NCI-H1694 treated with DMSO at 0.1 percent for 48 hours (cell line): ENCODE results near the gene GTF3C1.
"Not testable (repeated sequence)": the region's sequence is repeated elsewhere in the genome, so short reads cannot be mapped to it uniquely, and the experiment has no call there.

Experiments used
- DNase-seq: peaks from one replicate; lab custom pipeline; 2025; lab: John Stamatoyannopoulos, UW

Gene GTF3C1

GRCh38 chr16:27462846-27463682 lies 86.6 kb downstream of the GTF3C1 start:
- DNase-seq, result no peak

DNA sequence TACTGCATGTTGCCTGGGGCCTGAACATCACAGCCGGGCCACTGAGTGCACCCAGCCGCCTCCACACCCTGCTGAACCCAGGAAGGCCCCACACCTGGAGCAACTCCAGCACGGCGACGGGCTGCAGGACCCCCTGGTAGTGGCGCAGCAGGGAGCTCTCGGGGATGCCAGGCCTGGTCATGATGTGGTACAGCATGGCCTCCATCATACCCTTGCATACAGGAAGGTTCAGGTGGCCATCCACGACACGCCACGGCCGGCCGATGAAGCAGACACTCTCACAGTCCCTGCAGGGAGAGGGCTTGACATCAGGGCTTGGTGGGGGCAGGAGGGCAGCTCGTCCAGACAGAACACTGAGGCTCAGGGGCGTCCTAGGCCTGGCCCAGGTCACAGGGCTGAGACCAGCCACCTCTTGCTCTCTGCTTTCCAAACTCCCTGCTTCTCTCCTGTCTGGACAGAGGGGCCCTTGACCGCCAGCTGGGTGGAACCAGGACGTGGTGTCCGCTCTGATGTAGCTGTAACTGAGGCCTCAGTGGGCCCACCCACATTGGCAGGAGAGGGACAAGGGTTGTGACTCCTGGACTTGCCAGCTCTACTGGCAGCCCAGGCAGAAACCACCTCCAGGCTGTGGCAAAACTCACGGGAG lies 87.4 kb downstream of the GTF3C1 start:
- DNase-seq, result no peak

DNA sequence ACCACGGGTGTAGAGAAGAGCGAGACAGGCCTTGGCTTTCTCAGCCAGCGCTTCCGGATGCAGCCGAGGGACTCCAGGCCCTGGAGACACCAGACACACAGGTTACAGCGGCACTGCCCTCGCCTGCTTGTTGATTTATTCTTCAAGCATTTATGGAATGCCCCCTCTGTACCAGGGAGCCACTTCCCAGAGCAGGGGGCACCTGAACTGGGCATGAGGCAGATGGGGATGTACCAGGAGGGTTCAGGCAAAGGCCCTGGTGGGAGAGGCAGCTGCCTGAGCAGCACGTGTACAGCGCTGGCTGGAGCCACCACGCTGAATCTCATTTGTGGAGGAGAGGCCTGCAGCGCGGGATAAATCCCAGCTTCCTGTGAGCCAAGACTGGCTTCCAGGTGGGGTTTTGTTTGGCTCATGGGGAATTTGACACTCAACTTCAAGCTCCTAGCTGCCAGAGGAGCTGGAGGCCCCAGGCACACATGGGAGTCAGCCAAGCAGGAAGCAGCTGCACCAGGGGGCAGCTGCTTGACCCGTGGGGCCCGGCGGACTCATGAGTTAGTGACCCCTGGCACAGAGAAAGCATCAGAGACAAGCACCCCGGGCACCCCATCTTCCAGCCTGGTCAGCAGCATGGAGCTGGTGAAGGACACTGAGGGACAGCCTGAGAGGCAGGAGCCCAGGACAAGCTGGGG lies 88.1 kb downstream of the GTF3C1 start:
- DNase-seq, result no peak

DNA sequence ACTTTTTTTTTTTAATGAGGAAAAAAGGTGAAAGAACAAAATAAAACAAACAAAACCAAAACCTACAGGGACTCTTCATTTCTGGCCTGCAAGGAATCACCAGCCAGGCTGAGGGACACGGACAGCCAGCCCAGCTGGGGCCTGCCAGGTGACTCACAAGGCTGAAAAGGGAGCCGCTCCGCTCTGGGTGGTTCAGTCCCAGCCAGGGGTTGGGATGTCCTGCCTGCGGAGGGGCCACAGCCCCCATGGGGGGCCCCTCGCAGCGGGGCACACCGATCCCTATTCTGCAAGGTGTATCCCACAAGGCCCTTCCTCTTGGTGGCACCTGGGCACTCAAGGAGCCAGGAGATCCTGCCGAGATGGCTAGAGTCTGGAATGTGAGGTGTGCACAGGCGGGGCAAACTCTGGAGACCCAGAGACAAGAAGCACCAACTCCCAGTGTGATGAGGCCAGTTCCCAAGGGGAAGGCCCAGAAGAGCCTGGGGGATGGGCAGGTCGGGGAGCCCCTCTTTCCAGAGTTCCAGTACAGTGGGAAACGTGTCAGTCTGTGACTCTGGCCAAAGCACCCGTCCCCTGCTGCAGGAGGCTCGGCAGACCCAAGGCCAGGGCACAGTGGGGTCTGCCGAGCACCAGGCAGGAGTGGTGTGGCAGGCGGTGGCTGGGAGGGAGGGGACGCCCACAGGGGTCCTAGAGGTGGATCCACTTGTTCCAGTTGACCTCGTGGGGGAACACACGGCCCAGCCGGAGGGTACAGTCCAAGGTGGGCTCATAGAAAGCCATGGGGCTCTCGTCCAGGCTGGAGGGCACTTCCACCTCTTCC lies 88.8 kb downstream of the GTF3C1 start:
- no peak for DNase-seq

DNA sequence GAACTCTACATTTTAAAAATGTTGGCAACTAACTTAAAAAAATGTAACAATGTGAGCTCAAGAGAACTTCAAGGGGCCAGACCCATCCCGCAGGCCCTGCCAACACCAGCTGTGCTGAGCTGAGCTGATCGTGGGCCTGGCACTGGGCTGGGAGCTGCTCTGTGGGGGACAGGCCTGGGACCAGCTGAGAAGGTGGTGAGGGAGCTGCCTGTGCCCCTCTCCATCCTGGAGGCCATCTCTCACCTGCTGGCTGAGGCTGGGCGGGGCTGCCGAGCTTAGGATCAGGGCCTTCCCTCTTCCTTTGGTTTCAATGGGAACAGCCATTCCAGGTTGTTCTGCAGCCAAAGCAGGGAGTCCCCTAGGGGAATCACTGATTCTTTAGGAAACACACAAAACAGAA lies 89.5 kb downstream of the GTF3C1 start:
- DNase-seq, result no peak

DNA sequence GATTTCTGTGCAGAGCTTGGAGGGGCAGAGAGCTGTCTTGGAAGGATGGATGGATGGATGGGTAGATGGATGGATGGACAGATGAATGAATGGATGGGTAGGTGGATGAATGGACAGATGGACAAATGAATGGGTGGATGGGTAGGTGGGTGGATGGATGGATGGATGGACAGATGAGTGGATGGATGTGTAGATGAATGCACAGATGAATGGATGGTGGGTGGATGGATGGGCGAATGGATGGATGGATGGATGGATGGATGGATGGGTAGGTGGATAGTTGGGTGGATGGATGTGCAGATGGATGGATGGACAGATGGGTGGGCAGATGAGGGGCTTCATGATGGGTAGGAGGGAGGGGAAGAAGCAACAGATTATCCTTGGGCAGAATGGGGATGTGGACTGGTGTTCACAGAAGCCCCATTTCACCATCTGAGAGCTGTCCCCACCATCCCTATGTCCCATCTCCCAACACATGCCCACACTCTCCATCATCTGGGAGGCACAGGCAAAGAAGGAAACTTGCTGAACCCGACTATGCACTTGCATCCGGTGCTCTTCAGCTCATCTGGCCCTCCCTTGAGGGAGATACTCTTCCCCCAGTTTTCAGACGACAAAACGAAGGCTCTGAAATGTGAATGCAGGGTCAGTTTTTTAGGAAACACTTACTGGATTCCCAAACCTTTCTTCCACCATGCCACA lies 90.6 kb downstream of the GTF3C1 start:
- DNase-seq, result no peak

- DNase-seq, result no peak
Observed at GRCh38 chr16:27458258-27458657, 91.5 kb downstream of the GTF3C1 start.

- DNase-seq, result not testable (repeated sequence)
Observed at GRCh38 chr16:27457605-27457900, 92.2 kb downstream of the GTF3C1 start.

DNA sequence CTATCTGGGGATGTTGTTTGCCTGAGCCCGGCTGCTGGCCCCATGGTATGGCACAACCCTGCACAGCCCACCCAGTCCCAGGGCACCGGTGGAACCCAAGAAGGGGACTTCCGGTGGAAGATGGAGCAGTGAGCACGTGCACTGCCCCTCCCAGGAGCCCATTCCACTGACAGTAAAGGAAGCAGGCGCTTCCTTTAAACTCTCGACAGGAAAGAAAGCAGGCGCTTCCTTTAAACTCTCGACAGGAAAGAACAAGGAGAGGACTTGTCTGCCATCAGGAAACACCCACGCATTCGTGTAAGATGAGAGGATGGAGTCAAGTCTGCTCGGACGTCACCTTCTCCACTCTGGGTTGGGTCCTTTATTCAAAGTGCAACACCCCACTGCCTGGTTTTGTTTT lies 94.0 kb downstream of the GTF3C1 start:
- DNase-seq, result no peak

GRCh38 chr16:27453494-27453825 lies 96.3 kb downstream of the GTF3C1 start:
- DNase-seq, result no peak

- DNase-seq, result no peak
Observed at GRCh38 chr16:27452569-27453493, 96.9 kb downstream of the GTF3C1 start.

- no peak for DNase-seq
Observed at GRCh38 chr16:27450196-27450549, 99.5 kb downstream of the GTF3C1 start.

DNA sequence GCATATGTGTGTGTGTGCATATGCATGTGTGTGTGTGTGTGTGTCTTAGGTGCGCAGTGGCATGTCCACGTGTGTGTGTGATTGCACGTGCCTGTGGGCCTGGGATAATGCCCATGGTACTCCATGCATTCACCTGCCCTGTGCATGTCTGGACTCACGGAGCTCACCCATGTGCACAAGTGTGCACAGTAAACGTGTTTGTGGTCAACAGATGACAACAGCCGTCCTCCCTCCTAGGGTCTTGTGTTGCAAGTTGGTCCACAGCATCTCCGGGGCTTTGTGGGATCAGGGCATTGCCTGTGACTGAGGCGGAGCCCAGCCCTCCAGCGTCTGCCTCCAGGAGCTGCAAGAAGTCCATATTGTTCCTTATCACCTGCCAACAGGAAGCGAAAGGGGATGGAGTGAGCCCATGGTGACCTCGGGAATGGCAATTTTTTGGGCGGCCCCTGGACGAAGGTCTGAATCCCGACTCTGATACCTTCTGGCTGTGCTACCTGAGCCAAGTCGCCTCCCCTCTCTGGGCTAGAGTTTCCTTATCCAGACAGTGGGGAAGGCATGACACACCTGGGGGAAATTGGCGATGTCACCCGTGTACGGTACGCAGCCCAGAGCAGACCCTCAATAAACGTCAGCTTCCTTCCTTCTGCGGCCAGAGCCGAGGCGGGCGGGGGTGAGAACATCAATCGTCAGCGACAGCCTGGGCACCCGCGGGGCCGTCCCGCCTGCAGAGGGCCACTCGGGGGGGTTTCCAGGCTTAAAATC lies 100.1 kb downstream of the GTF3C1 start:
- DNase-seq, result no peak

DNA sequence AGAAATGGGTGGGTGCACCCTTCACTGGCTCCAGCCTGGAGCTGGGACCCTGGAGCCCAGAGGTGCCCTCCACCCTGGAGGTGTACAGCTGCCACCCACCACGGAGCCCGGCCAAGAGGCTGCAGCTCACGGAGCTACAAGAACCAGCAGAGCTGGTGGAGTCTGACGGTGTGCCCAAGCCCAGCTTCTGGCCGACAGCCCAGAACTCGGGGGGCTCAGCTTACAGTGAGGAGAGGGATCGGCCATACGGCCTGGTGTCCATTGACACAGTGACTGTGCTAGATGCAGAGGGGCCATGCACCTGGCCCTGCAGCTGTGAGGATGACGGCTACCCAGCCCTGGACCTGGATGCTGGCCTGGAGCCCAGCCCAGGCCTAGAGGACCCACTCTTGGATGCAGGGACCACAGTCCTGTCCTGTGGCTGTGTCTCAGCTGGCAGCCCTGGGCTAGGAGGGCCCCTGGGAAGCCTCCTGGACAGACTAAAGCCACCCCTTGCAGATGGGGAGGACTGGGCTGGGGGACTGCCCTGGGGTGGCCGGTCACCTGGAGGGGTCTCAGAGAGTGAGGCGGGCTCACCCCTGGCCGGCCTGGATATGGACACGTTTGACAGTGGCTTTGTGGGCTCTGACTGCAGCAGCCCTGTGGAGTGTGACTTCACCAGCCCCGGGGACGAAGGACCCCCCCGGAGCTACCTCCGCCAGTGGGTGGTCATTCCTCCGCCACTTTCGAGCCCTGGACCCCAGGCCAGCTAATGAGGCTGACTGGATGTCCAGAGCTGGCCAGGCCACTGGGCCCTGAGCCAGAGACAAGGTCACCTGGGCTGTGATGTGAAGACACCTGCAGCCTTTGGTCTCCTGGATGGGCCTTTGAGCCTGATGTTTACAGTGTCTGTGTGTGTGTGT lies 100.9 kb downstream of the GTF3C1 start:
- no peak for DNase-seq

GRCh38 chr16:27447301-27447700 lies 102.4 kb downstream of the GTF3C1 start:
- DNase-seq, result no peak

GRCh38 chr16:27446721-27447120 lies 103.0 kb downstream of the GTF3C1 start:
- DNase-seq, result no peak

GRCh38 chr16:27445502-27446175 lies 104.1 kb downstream of the GTF3C1 start:
- no peak for DNase-seq

GRCh38 chr16:27444470-27444869 lies 105.2 kb downstream of the GTF3C1 start:
- DNase-seq, result no peak
